Trophoblast cell (in vitro differentiated cells and primary cell): Measurements from ENCODE around the gene SERGEF.

Source experiments
- DNase-seq, 2 donors: peaks; one replicate each; pipeline ENCODE4 v3.0.0-alpha.2; 2016
- H2AFZ ChIP-seq: 2 replicates; pipeline ENCODE4 v1.6.1; 2013; ENCODE audit warnings: low read length, moderate library complexity, mild to moderate bottlenecking; ENCODE audit not compliant: insufficient read depth, poor library complexity
- H2AK5ac ChIP-seq: 2 replicates; pipeline ENCODE4 v1.6.1; 2013; ENCODE audit warnings: mild to moderate bottlenecking, low read length
- H2BK120ac ChIP-seq: 2 replicates; pipeline ENCODE4 v1.6.1; 2013; ENCODE audit warnings: low read length, mild to moderate bottlenecking, moderate library complexity; ENCODE audit not compliant: insufficient read depth, poor library complexity
- H2BK12ac ChIP-seq: 2 replicates; pipeline ENCODE4 v1.6.1; 2013; ENCODE audit warnings: mild to moderate bottlenecking, low read length, moderate library complexity
- H2BK5ac ChIP-seq: 2 replicates; pipeline ENCODE4 v1.6.1; 2013; ENCODE audit warnings: low read length, low read depth, moderate library complexity, mild to moderate bottlenecking; ENCODE audit not compliant: poor library complexity
- H3K14ac ChIP-seq: 2 replicates; pipeline ENCODE4 v1.6.1; 2013; ENCODE audit warnings: mild to moderate bottlenecking, low read length
- H3K18ac ChIP-seq: 2 replicates; pipeline ENCODE4 v1.6.1; 2013; ENCODE audit warnings: mild to moderate bottlenecking, low read length
- H3K23ac ChIP-seq: 2 replicates; pipeline ENCODE4 v1.6.1; 2013; ENCODE audit warnings: low read length
- H3K27ac ChIP-seq: 2 replicates; pipeline ENCODE4 v1.5.1; 2013; ENCODE audit warnings: low read depth, mild to moderate bottlenecking, inconsistent platforms, low read length, moderate library complexity
- H3K27me3 ChIP-seq: 2 replicates; pipeline ENCODE4 v1.6.1; 2013; ENCODE audit warnings: inconsistent platforms, mild to moderate bottlenecking, low read length, moderate library complexity; ENCODE audit not compliant: insufficient read depth
- H3K36me3 ChIP-seq, 2 experiments: 1 replicate in 1 of 2; 2 replicates in 1 of 2; pipeline ENCODE4 v1.6.1; 2013; ENCODE audit warnings: low read length in 2 of 2, mild to moderate bottlenecking in 2 of 2, moderate library complexity in 1 of 2; ENCODE audit not compliant: insufficient read depth in 2 of 2, control insufficient read depth in 1 of 2
- H3K4ac ChIP-seq: 2 replicates; pipeline ENCODE4 v1.6.1; 2013; ENCODE audit warnings: low read depth, mild to moderate bottlenecking, low read length, moderate library complexity
- H3K4me1 ChIP-seq, 2 experiments: 1 replicate in 1 of 2; 2 replicates in 1 of 2; pipeline ENCODE4 v1.6.1; 2013; ENCODE audit warnings: low read length in 2 of 2, mild to moderate bottlenecking in 2 of 2, moderate library complexity in 1 of 2; ENCODE audit not compliant: insufficient read depth in 2 of 2, control insufficient read depth in 1 of 2
- H3K4me2 ChIP-seq: 2 replicates; pipeline ENCODE4 v1.6.1; 2013; ENCODE audit warnings: inconsistent platforms, mild to moderate bottlenecking, low read length, moderate library complexity
- H3K4me3 ChIP-seq: 2 replicates; pipeline ENCODE4 v1.5.1; 2013; ENCODE audit warnings: mild to moderate bottlenecking, low read depth, low read length, inconsistent platforms
- H3K79me1 ChIP-seq: one replicate; pipeline ENCODE4 v1.6.1; 2013; ENCODE audit warnings: low read length
- H3K79me2 ChIP-seq: 2 replicates; pipeline ENCODE4 v1.6.1; 2013; ENCODE audit warnings: low read length, mild to moderate bottlenecking; ENCODE audit not compliant: control insufficient read depth, insufficient read depth, poor library complexity
- H3K9ac ChIP-seq: 2 replicates; pipeline ENCODE4 v1.6.1; 2013; ENCODE audit warnings: mild to moderate bottlenecking, low read length
- H3K9me3 ChIP-seq: 2 replicates; pipeline ENCODE4 v1.6.1; 2013; ENCODE audit warnings: low read depth, mild to moderate bottlenecking, control low read depth, inconsistent platforms, low read length; ENCODE audit not compliant: insufficient read depth
- H4K12ac ChIP-seq: 2 replicates; pipeline ENCODE4 v1.6.1; 2013; ENCODE audit warnings: low read depth, mild to moderate bottlenecking, low read length, moderate library complexity
- H4K8ac ChIP-seq: 2 replicates; pipeline ENCODE4 v1.6.1; 2013; ENCODE audit warnings: low read depth, mild to moderate bottlenecking, low read length, moderate library complexity
- H4K91ac ChIP-seq: one replicate; pipeline ENCODE4 v1.6.1; 2013; ENCODE audit warnings: low read depth, mild to moderate bottlenecking, low read length, moderate library complexity
- WGBS: extraction: QIAGEN DNeasy Blood & Tissue Kit; methylation state at CpG from one replicate; pipeline ENCODE4 v1.1.7; 2013; ENCODE audit warnings: missing lambda C conversion rate; ENCODE audit not compliant: insufficient read length, insufficient coverage; ENCODE audit errors: extremely low coverage; 5-methylcytosine and 5-hydroxymethylcytosine counted together

Gene SERGEF

DNA sequence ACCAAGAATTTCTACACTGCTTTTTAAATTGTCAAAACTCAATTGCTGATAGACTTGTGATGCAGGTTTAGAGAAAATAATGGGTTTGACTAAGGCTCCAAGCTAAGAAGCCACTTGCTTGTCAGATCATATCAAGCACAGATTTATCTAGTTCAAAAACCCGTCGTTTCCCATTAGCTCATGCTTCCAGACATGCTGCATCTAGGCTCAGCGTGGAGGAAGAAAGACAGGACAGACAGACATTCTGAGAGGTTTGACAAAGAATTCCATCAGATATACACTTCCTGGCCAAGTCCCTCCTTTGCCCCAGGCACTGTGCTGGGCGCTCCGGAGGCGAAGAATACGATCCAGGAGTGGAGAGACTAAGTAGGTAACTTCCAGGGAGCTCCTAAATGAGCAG, 201.5 kb downstream of the SERGEF start:
- no peaks in the 10 kb centered on the region for H3K27me3 ChIP-seq
- no peak overlapping the region for H2AFZ ChIP-seq
- H2BK120ac ChIP-seq: no peak overlapping the region
- no peaks in the 10 kb centered on the region for H3K79me2 ChIP-seq
- H2BK12ac ChIP-seq: no peak overlapping the region
- no peak overlapping the region for H3K4me3 ChIP-seq
- H4K91ac ChIP-seq: peak overlapping the region; percentile 64
- no peak overlapping the region for H3K4ac ChIP-seq
- H3K18ac ChIP-seq: no peak overlapping the region
- H3K79me1 ChIP-seq: peaks cover 4% of the 10 kb centered on the region
- DNase-seq: peak; percentile 80 to 90
- H4K8ac ChIP-seq: no peak overlapping the region
- H3K4me2 ChIP-seq: no peak overlapping the region
- H2AK5ac ChIP-seq: no peak overlapping the region
- H3K9ac ChIP-seq: no peak overlapping the region
- peaks cover 28 to 44% of the 10 kb centered on the region in 2 experiments for H3K4me1 ChIP-seq
- H4K12ac ChIP-seq: no peak overlapping the region
- H3K9me3 ChIP-seq: no peaks in the 10 kb centered on the region
- H3K23ac ChIP-seq: no peak overlapping the region
- no peak overlapping the region for H2BK5ac ChIP-seq
- H3K36me3 ChIP-seq: no peaks in the 10 kb centered on the region
- H3K14ac ChIP-seq: no peak overlapping the region
- no CpG with 5 or more reads among the region's 7 CpGs for WGBS
- H3K27ac ChIP-seq: peak overlapping the region; percentile 46

- H2AK5ac ChIP-seq: no peak overlapping the region
- no peak overlapping the region for H3K4ac ChIP-seq
- peaks cover 4% of the 10 kb centered on the region for H3K79me1 ChIP-seq
- no peak overlapping the region for H3K4me2 ChIP-seq
- H2BK12ac ChIP-seq: no peak overlapping the region
- no peak overlapping the region for H3K9ac ChIP-seq
- H3K79me2 ChIP-seq: no peaks in the 10 kb centered on the region
- H4K12ac ChIP-seq: no peak overlapping the region
- H3K23ac ChIP-seq: no peak overlapping the region
- peaks cover 28 to 38% of the 10 kb centered on the region in 2 experiments for H3K4me1 ChIP-seq
- H4K91ac ChIP-seq: peak overlapping the region; percentile 30
- no peak overlapping the region for H3K14ac ChIP-seq
- no CpG with 5 or more reads among the region's 3 CpGs for WGBS
- no peak overlapping the region for H3K4me3 ChIP-seq
- no peak overlapping the region for H2BK120ac ChIP-seq
- H3K27ac ChIP-seq: peak overlapping the region; percentile 46
- H2BK5ac ChIP-seq: no peak overlapping the region
- H3K36me3 ChIP-seq: no peaks in the 10 kb centered on the region
- H3K18ac ChIP-seq: no peak overlapping the region
- H3K9me3 ChIP-seq: no peaks in the 10 kb centered on the region
- DNase-seq: peak; percentile 16 to 26
- H3K27me3 ChIP-seq: no peaks in the 10 kb centered on the region
- no peak overlapping the region for H4K8ac ChIP-seq
- H2AFZ ChIP-seq: no peak overlapping the region
Observed at GRCh38 chr11:17810746-17811145, 202.1 kb downstream of the SERGEF start.

GRCh38 chr11:17810041-17810440, 202.8 kb downstream of the SERGEF start:
- Histone ChIP-seq H3K27ac (no peak overlapping the region), H3K23ac (no peak overlapping the region), H3K79me1 (peaks cover 4% of the 10 kb centered on the region), H3K14ac (no peak overlapping the region), H2AK5ac (no peak overlapping the region), H3K79me2 (no peaks in the 10 kb centered on the region), H3K36me3 (no peaks in the 10 kb centered on the region), H3K4me1 (peaks cover 28 to 37% of the 10 kb centered on the region in 2 experiments), H3K4me2 (no peak overlapping the region), H3K9me3 (no peaks in the 10 kb centered on the region), H3K9ac (no peak overlapping the region), H4K91ac (peak overlapping the region; percentile 29), H3K4me3 (no peak overlapping the region), H4K12ac (no peak overlapping the region), H3K27me3 (no peaks in the 10 kb centered on the region), H2BK120ac (no peak overlapping the region), H2BK5ac (no peak overlapping the region), H3K4ac (no peak overlapping the region), H2AFZ (no peak overlapping the region), H3K18ac (no peak overlapping the region), H2BK12ac (no peak overlapping the region), H4K8ac (no peak overlapping the region)
- no peak for DNase-seq
- WGBS: no CpG with 5 or more reads among the region's 1 CpG

- no peak overlapping the region for H2BK12ac ChIP-seq
- H4K12ac ChIP-seq: no peak overlapping the region
- H3K79me1 ChIP-seq: no peaks in the 10 kb centered on the region
- H3K18ac ChIP-seq: no peak overlapping the region
- no peak overlapping the region for H2BK5ac ChIP-seq
- H3K9ac ChIP-seq: no peak overlapping the region
- H2AFZ ChIP-seq: no peak overlapping the region
- no peak overlapping the region for H3K23ac ChIP-seq
- no peak overlapping the region for H2AK5ac ChIP-seq
- no CpG with 5 or more reads among the region's 4 CpGs for WGBS
- H4K91ac ChIP-seq: no peak overlapping the region
- no peak overlapping the region for H3K4ac ChIP-seq
- DNase-seq: no peak
- H3K4me2 ChIP-seq: no peak overlapping the region
- no peaks in the 10 kb centered on the region for H3K36me3 ChIP-seq
- no peaks in the 10 kb centered on the region for H3K27me3 ChIP-seq
- no peak overlapping the region for H3K4me3 ChIP-seq
- H3K27ac ChIP-seq: no peak overlapping the region
- H2BK120ac ChIP-seq: no peak overlapping the region
- H3K9me3 ChIP-seq: no peaks in the 10 kb centered on the region
- H4K8ac ChIP-seq: no peak overlapping the region
- H3K14ac ChIP-seq: no peak overlapping the region
- no peaks in the 10 kb centered on the region for H3K79me2 ChIP-seq
- peaks cover 19% of the 10 kb centered on the region in 2 experiments for H3K4me1 ChIP-seq
Observed at GRCh38 chr11:17807034-17807433, 205.8 kb downstream of the SERGEF start.
